Measurements from ENCODE around the gene PGC. TPM values are rescaled to one million over a fixed set of nuclear protein-coding genes. Genes with fewer than 3 reads are reported as not detected.
"Not testable (repeated sequence)": the region's sequence is repeated elsewhere in the genome, so short reads cannot be mapped to it uniquely, and the experiment has no call there.

Gene PGC
- polyA plus RNA-seq, 1 donor from 2014 or later: not detected

- not testable (repeated sequence) for H3K27me3 Mint-ChIP-seq, H3K36me3 Mint-ChIP-seq, H3K4me3 Mint-ChIP-seq, H3K9me3 Mint-ChIP-seq, H3K4me1 Mint-ChIP-seq
- H3K27ac Mint-ChIP-seq: peak overlapping the region in 1 of 3 donors; percentile 47
Measured at GRCh38 chr6:41766043-41766664, 19.0 kb upstream of the PGC start.

- Mint-ChIP-seq H3K9me3 (no peaks in the 10 kb centered on the region), H3K27ac (no peak overlapping the region), H3K27me3 (peaks cover 3% of the 10 kb centered on the region), H3K4me1 (peaks cover 0 to 3% (median 0%) of the 10 kb centered on the region in 3 donors), H3K36me3 (no peaks in the 10 kb centered on the region), H3K4me3 (no peak overlapping the region)
Measured at GRCh38 chr6:41763470-41763869, 16.3 kb upstream of the PGC start.

GRCh38 chr6:41759905-41760579 is 12.8 kb upstream of the PGC start:
- H3K27ac Mint-ChIP-seq: no peak overlapping the region

GRCh38 chr6:41759106-41759904 is 12.1 kb upstream of the PGC start:
- H3K36me3 Mint-ChIP-seq: peaks cover 2% of the 10 kb centered on the region
- no peak overlapping the region for H3K4me3 Mint-ChIP-seq
- H3K27ac Mint-ChIP-seq: peak overlapping the region in 1 of 3 donors; percentile 39
- peaks cover 5% of the 10 kb centered on the region for H3K27me3 Mint-ChIP-seq
- H3K9me3 Mint-ChIP-seq: no peaks in the 10 kb centered on the region
- H3K4me1 Mint-ChIP-seq: peaks cover 0 to 3% (median 0%) of the 10 kb centered on the region in 3 donors

More at GRCh38 chr6:41759905-41760579, 12.8 kb upstream of the PGC start:
- peaks cover 0 to 3% (median 0%) of the 10 kb centered on the region in 3 donors for H3K4me1 Mint-ChIP-seq
- H3K4me3 Mint-ChIP-seq: no peak overlapping the region
- H3K27me3 Mint-ChIP-seq: peaks cover 3% of the 10 kb centered on the region
- H3K9me3 Mint-ChIP-seq: no peaks in the 10 kb centered on the region
- peaks cover 2% of the 10 kb centered on the region for H3K36me3 Mint-ChIP-seq

- Mint-ChIP-seq H3K4me1 (peaks cover 0 to 3% (median 0%) of the 10 kb centered on the region in 3 donors), H3K27ac (no peak overlapping the region), H3K27me3 (peaks cover 5% of the 10 kb centered on the region), H3K4me3 (no peak overlapping the region), H3K9me3 (no peaks in the 10 kb centered on the region), H3K36me3 (peaks cover 2% of the 10 kb centered on the region)
Measured at GRCh38 chr6:41758641-41759035, 11.4 kb upstream of the PGC start.

- H3K4me3 Mint-ChIP-seq: no peak overlapping the region
- peaks cover 0 to 3% (median 0%) of the 10 kb centered on the region in 3 donors for H3K4me1 Mint-ChIP-seq
- H3K36me3 Mint-ChIP-seq: peaks cover 2% of the 10 kb centered on the region
- H3K9me3 Mint-ChIP-seq: no peaks in the 10 kb centered on the region
- peaks cover 5% of the 10 kb centered on the region for H3K27me3 Mint-ChIP-seq
- H3K27ac Mint-ChIP-seq: no peak overlapping the region
Measured at GRCh38 chr6:41757931-41758640, 10.9 kb upstream of the PGC start.

GRCh38 chr6:41757271-41757670 is 10.1 kb upstream of the PGC start:
- Mint-ChIP-seq H3K36me3 (peaks cover 2% of the 10 kb centered on the region), H3K4me3 (no peak overlapping the region), H3K27me3 (peaks cover 5% of the 10 kb centered on the region), H3K27ac (no peak overlapping the region), H3K4me1 (peaks cover 0 to 3% (median 0%) of the 10 kb centered on the region in 3 donors), H3K9me3 (no peaks in the 10 kb centered on the region)

- H3K36me3 Mint-ChIP-seq: peaks cover 2% of the 10 kb centered on the region
- H3K4me1 Mint-ChIP-seq: peaks cover 0 to 3% (median 0%) of the 10 kb centered on the region in 3 donors
- peaks cover 4% of the 10 kb centered on the region for H3K27me3 Mint-ChIP-seq
- H3K9me3 Mint-ChIP-seq: no peaks in the 10 kb centered on the region
- no peak overlapping the region for H3K4me3 Mint-ChIP-seq
- no peak overlapping the region for H3K27ac Mint-ChIP-seq
Measured at GRCh38 chr6:41756354-41756753, 9.2 kb upstream of the PGC start.

- Mint-ChIP-seq H3K27ac (no peak overlapping the region), H3K27me3 (peaks cover 2% of the 10 kb centered on the region), H3K4me1 (peaks cover 0 to 3% (median 0%) of the 10 kb centered on the region in 3 donors), H3K9me3 (no peaks in the 10 kb centered on the region), H3K36me3 (peaks cover 2% of the 10 kb centered on the region), H3K4me3 (no peak overlapping the region)
Measured at GRCh38 chr6:41755895-41756294, 8.7 kb upstream of the PGC start.

GRCh38 chr6:41750374-41750773 is 3.2 kb upstream of the PGC start:
- Mint-ChIP-seq H3K27me3 (peaks cover 5% of the 10 kb centered on the region), H3K4me3 (no peak overlapping the region), H3K4me1 (no peaks in the 10 kb centered on the region), H3K9me3 (no peaks in the 10 kb centered on the region), H3K27ac (no peak overlapping the region), H3K36me3 (no peaks in the 10 kb centered on the region)

- H3K36me3 Mint-ChIP-seq: no peaks in the 10 kb centered on the region
- H3K27ac Mint-ChIP-seq: no peak overlapping the region
- peaks cover 2% of the 10 kb centered on the region for H3K27me3 Mint-ChIP-seq
- no peaks in the 10 kb centered on the region for H3K4me1 Mint-ChIP-seq
- H3K9me3 Mint-ChIP-seq: no peaks in the 10 kb centered on the region
- no peak overlapping the region for H3K4me3 Mint-ChIP-seq
Measured at GRCh38 chr6:41748542-41748941, 1.3 kb upstream of the PGC start.

- H3K27me3 Mint-ChIP-seq: peaks cover 2% of the 10 kb centered on the region
Measured at GRCh38 chr6:41748102-41748477, 893 bp upstream of the PGC start.

GRCh38 chr6:41746107-41746506 is 1.1 kb downstream of the PGC start:
- peaks cover 0 to 2% (median 2%) of the 10 kb centered on the region in 3 donors for H3K4me1 Mint-ChIP-seq

More at GRCh38 chr6:41748102-41748477, 893 bp upstream of the PGC start:
- no peaks in the 10 kb centered on the region for H3K9me3 Mint-ChIP-seq
- H3K27ac Mint-ChIP-seq: no peak overlapping the region
- no peaks in the 10 kb centered on the region for H3K4me1 Mint-ChIP-seq
- no peak overlapping the region for H3K4me3 Mint-ChIP-seq
- no peaks in the 10 kb centered on the region for H3K36me3 Mint-ChIP-seq

GRCh38 chr6:41744236-41744787 is 2.9 kb downstream of the PGC start:
- Mint-ChIP-seq H3K4me3 (no peak overlapping the region), H3K4me1 (peaks cover 0 to 2% (median 2%) of the 10 kb centered on the region in 3 donors), H3K27ac (no peak overlapping the region), H3K36me3 (no peaks in the 10 kb centered on the region), H3K27me3 (no peaks in the 10 kb centered on the region), H3K9me3 (no peaks in the 10 kb centered on the region)

More at GRCh38 chr6:41746107-41746506, 1.1 kb downstream of the PGC start:
- Mint-ChIP-seq H3K27ac (no peak overlapping the region), H3K4me3 (no peak overlapping the region), H3K9me3 (no peaks in the 10 kb centered on the region), H3K27me3 (peaks cover 2% of the 10 kb centered on the region), H3K36me3 (no peaks in the 10 kb centered on the region)
